Transverse colon (tissue), 4 donors: Measurements from ENCODE around the gene SPOCK2.

Experiments
- CTCF ChIP-seq, 5 experiments: fragments of 200-600 bp in 3 of 5; fragments of 450-650 bp in 2 of 5; sonication (generic) in 3 of 5; IDR thresholded peaks; 1 replicate in 2 of 5; 2 replicates in 3 of 5; pipeline ENCODE4 v1.5.1; 2016 to 2017; ENCODE audit warnings: antibody characterized with exemption in 5 of 5, inconsistent platforms in 3 of 5, mild to moderate bottlenecking in 2 of 5, moderate library complexity in 1 of 5
- EP300 ChIP-seq: sonication (generic); formaldehyde crosslinking; IDR thresholded peaks from one replicate; pipeline ENCODE4 v1.6.1; 2017; ENCODE audit warnings: antibody characterized with exemption, low read depth
- POLR2A ChIP-seq: fragments of 450-650 bp; IDR thresholded peaks from one replicate; pipeline ENCODE4 v1.6.1; 2016; ENCODE audit warnings: antibody characterized with exemption, mild to moderate bottlenecking, moderate library complexity
- POLR2AphosphoS5 ChIP-seq, 3 donors: sonication (generic); formaldehyde crosslinking; IDR thresholded peaks; one replicate each; pipeline ENCODE4 v1.6.1; 2016; ENCODE audit warnings: antibody characterized with exemption in 3 of 3

DNA sequence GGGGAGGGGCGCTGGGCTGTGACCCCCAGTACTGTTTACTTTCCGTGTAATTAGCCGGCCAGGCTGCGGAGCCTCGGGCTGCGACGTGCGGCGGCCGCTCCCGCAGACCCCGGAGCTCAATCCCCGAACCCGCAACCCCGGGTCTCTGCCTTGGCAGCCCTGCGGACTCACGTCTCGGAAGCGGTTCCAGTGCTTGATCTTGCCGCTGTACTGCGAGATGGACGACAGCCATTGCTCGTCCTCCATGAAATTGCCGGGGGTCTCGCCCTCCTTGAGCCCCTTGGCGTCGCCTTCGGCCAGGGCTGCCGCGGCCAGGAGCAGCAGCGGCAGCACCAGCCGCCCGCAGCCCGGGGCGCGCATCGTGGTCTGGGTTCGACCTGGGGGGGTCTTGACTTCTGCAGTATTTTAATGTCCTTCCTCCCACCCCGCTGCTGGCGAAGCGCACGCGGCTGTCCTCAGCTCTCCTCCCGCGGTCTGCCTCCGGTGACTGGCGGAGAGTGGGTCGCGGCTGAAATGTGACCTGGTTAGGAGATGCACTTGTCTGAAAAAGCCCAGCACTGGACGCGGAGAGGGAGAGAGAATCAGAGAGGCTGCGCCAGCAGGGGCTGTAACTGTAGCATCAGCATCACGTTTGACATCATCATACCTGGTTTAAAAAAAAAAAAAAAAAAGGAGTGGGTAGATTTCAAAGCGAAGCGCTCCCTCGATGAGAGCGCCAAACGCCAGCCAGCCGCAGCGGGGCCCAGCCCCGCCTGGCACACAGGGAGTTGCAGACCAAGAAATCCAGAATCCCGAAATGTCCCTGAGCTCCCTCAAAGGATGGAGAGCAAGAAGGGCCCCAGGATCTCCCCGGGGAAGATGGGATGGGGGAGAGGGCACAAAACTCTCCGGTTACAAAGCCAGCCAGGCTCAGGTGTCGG, at the start of gene SPOCK2:
- TF ChIP-seq CTCF (IDR thresholded peaks at IDR 0.05) (no peak), POLR2A (peak; percentile 52), POLR2AphosphoS5 (IDR thresholded peaks at IDR 0.05) (peak in 2 of 3 donors; percentile 46 to 54), EP300 (no peak)
